Measurements from ENCODE around the gene NEURL3.
"Not testable (repeated sequence)": the region's sequence is repeated elsewhere in the genome, so short reads cannot be mapped to it uniquely, and the experiment has no call there.

NEURL3 gene

GRCh38 chr2:96470109-96470508 is 35.0 kb downstream of the NEURL3 start:
- H3K27ac ChIP-seq (ENCODE audit: low read length), result no peak overlapping the region
- no peak overlapping the region for H3K4me3 ChIP-seq (ENCODE audit: low read length in 2 of 2)
- H3K9ac ChIP-seq (ENCODE audit: low read length in 2 of 2), result no peak overlapping the region
- no peaks in the 10 kb centered on the region for H3K9me3 ChIP-seq (ENCODE audit: control insufficient read depth in 2 of 2, low read length in 2 of 2)
- no peaks in the 10 kb centered on the region for H3K36me3 ChIP-seq (ENCODE audit: control insufficient read depth in 2 of 2, insufficient read depth in 2 of 2, low read length in 2 of 2)
- H3K27me3 ChIP-seq (ENCODE audit: control insufficient read depth in 1 of 2, insufficient read depth in 2 of 2, low read length in 2 of 2), result peaks cover 8 to 12% of the 10 kb centered on the region in 2 donors
- peaks cover 7% of the 10 kb centered on the region for H3K4me1 ChIP-seq (ENCODE audit: control insufficient read depth, insufficient read depth, low read length)

- H3K27me3 ChIP-seq (ENCODE audit: control insufficient read depth in 1 of 2, insufficient read depth in 2 of 2, low read length in 2 of 2), result peaks cover 10 to 12% of the 10 kb centered on the region in 2 donors
- no peak overlapping the region for H3K9ac ChIP-seq (ENCODE audit: low read length in 2 of 2)
- no peaks in the 10 kb centered on the region for H3K36me3 ChIP-seq (ENCODE audit: control insufficient read depth in 2 of 2, insufficient read depth in 2 of 2, low read length in 2 of 2)
- H3K4me1 ChIP-seq (ENCODE audit: control insufficient read depth, insufficient read depth, low read length), result peaks cover 7% of the 10 kb centered on the region
- H3K27ac ChIP-seq (ENCODE audit: low read length), result no peak overlapping the region
- H3K9me3 ChIP-seq (ENCODE audit: control insufficient read depth in 2 of 2, low read length in 2 of 2), result no peaks in the 10 kb centered on the region
- no peak overlapping the region for H3K4me3 ChIP-seq (ENCODE audit: low read length in 2 of 2)
These were observed 36.3 kb downstream of the NEURL3 start for GRCh38 chr2:96468904-96469303.

GRCh38 chr2:96464651-96465050 is 40.5 kb downstream of the NEURL3 start:
- no peaks in the 10 kb centered on the region for H3K9me3 ChIP-seq (ENCODE audit: control insufficient read depth in 2 of 2, low read length in 2 of 2)
- H3K4me3 ChIP-seq (ENCODE audit: low read length in 2 of 2), result no peak overlapping the region
- no peaks in the 10 kb centered on the region for H3K4me1 ChIP-seq (ENCODE audit: control insufficient read depth, insufficient read depth, low read length)
- no peak overlapping the region for H3K9ac ChIP-seq (ENCODE audit: low read length in 2 of 2)
- no peak overlapping the region for H3K27ac ChIP-seq (ENCODE audit: low read length)
- no peaks in the 10 kb centered on the region for H3K36me3 ChIP-seq (ENCODE audit: control insufficient read depth in 2 of 2, insufficient read depth in 2 of 2, low read length in 2 of 2)
- H3K27me3 ChIP-seq (ENCODE audit: control insufficient read depth in 1 of 2, insufficient read depth in 2 of 2, low read length in 2 of 2), result peaks cover 0 to 3% of the 10 kb centered on the region in 2 donors

- H3K27me3 ChIP-seq (ENCODE audit: control insufficient read depth in 1 of 2, insufficient read depth in 2 of 2, low read length in 2 of 2), result peaks cover 0 to 3% of the 10 kb centered on the region in 2 donors
- H3K9ac ChIP-seq (ENCODE audit: low read length in 2 of 2), result no peak overlapping the region
- no peak overlapping the region for H3K4me3 ChIP-seq (ENCODE audit: low read length in 2 of 2)
- H3K36me3 ChIP-seq (ENCODE audit: control insufficient read depth in 2 of 2, insufficient read depth in 2 of 2, low read length in 2 of 2), result no peaks in the 10 kb centered on the region
- H3K9me3 ChIP-seq (ENCODE audit: control insufficient read depth in 2 of 2, low read length in 2 of 2), result no peaks in the 10 kb centered on the region
- no peaks in the 10 kb centered on the region for H3K4me1 ChIP-seq (ENCODE audit: control insufficient read depth, insufficient read depth, low read length)
- no peak overlapping the region for H3K27ac ChIP-seq (ENCODE audit: low read length)
These were observed 41.1 kb downstream of the NEURL3 start for GRCh38 chr2:96464061-96464460.

- Histone ChIP-seq H3K4me3 (ENCODE audit: low read length in 2 of 2) (no peak overlapping the region), H3K9ac (ENCODE audit: low read length in 2 of 2) (no peak overlapping the region), H3K27ac (ENCODE audit: low read length) (no peak overlapping the region), H3K36me3 (ENCODE audit: control insufficient read depth in 2 of 2, insufficient read depth in 2 of 2, low read length in 2 of 2) (no peaks in the 10 kb centered on the region), H3K9me3 (ENCODE audit: control insufficient read depth in 2 of 2, low read length in 2 of 2) (no peaks in the 10 kb centered on the region), H3K27me3 (ENCODE audit: control insufficient read depth in 1 of 2, insufficient read depth in 2 of 2, low read length in 2 of 2) (peaks cover 0 to 3% of the 10 kb centered on the region in 2 donors), H3K4me1 (ENCODE audit: control insufficient read depth, insufficient read depth, low read length) (no peaks in the 10 kb centered on the region)
These were observed 42.0 kb downstream of the NEURL3 start for GRCh38 chr2:96463119-96463518.

- H3K4me3 ChIP-seq (ENCODE audit: low read length in 2 of 2); H3K9ac ChIP-seq (ENCODE audit: low read length in 2 of 2); H3K9me3 ChIP-seq (ENCODE audit: control insufficient read depth in 2 of 2, low read length in 2 of 2): not testable (repeated sequence)
These were observed 43.5 kb downstream of the NEURL3 start for GRCh38 chr2:96461616-96462015.

GRCh38 chr2:96452053-96452452 is 53.1 kb downstream of the NEURL3 start:
- Histone ChIP-seq H3K4me3 (ENCODE audit: low read length in 2 of 2) (no peak overlapping the region), H3K27ac (ENCODE audit: low read length) (no peak overlapping the region), H3K27me3 (ENCODE audit: control insufficient read depth in 1 of 2, insufficient read depth in 2 of 2, low read length in 2 of 2) (peaks cover 0 to 2% of the 10 kb centered on the region in 2 donors), H3K4me1 (ENCODE audit: control insufficient read depth, insufficient read depth, low read length) (no peaks in the 10 kb centered on the region), H3K9ac (ENCODE audit: low read length in 2 of 2) (no peak overlapping the region), H3K9me3 (ENCODE audit: control insufficient read depth in 2 of 2, low read length in 2 of 2) (peaks cover 2 to 5% of the 10 kb centered on the region in 2 donors), H3K36me3 (ENCODE audit: control insufficient read depth in 2 of 2, insufficient read depth in 2 of 2, low read length in 2 of 2) (no peaks in the 10 kb centered on the region)

More at GRCh38 chr2:96461616-96462015, 43.5 kb downstream of the NEURL3 start:
- not testable (repeated sequence) for H3K27ac ChIP-seq (ENCODE audit: low read length); H3K27me3 ChIP-seq (ENCODE audit: control insufficient read depth in 1 of 2, insufficient read depth in 2 of 2, low read length in 2 of 2); H3K36me3 ChIP-seq (ENCODE audit: control insufficient read depth in 2 of 2, insufficient read depth in 2 of 2, low read length in 2 of 2); H3K4me1 ChIP-seq (ENCODE audit: control insufficient read depth, insufficient read depth, low read length)

- Histone ChIP-seq H3K4me1 (ENCODE audit: control insufficient read depth, insufficient read depth, low read length) (no peaks in the 10 kb centered on the region), H3K4me3 (ENCODE audit: low read length in 2 of 2) (no peak overlapping the region), H3K9me3 (ENCODE audit: control insufficient read depth in 2 of 2, low read length in 2 of 2) (peaks cover 2 to 5% of the 10 kb centered on the region in 2 donors), H3K27me3 (ENCODE audit: control insufficient read depth in 1 of 2, insufficient read depth in 2 of 2, low read length in 2 of 2) (peaks cover 0 to 2% of the 10 kb centered on the region in 2 donors), H3K36me3 (ENCODE audit: control insufficient read depth in 2 of 2, insufficient read depth in 2 of 2, low read length in 2 of 2) (no peaks in the 10 kb centered on the region), H3K9ac (ENCODE audit: low read length in 2 of 2) (no peak overlapping the region), H3K27ac (ENCODE audit: low read length) (no peak overlapping the region)
These were observed 55.5 kb downstream of the NEURL3 start for GRCh38 chr2:96449637-96450036.

GRCh38 chr2:96449174-96449573 is 56.0 kb downstream of the NEURL3 start:
- no peak overlapping the region for H3K9ac ChIP-seq (ENCODE audit: low read length in 2 of 2)
- peaks cover 0 to 2% of the 10 kb centered on the region in 2 donors for H3K27me3 ChIP-seq (ENCODE audit: control insufficient read depth in 1 of 2, insufficient read depth in 2 of 2, low read length in 2 of 2)
- H3K36me3 ChIP-seq (ENCODE audit: control insufficient read depth in 2 of 2, insufficient read depth in 2 of 2, low read length in 2 of 2), result no peaks in the 10 kb centered on the region
- no peak overlapping the region for H3K4me3 ChIP-seq (ENCODE audit: low read length in 2 of 2)
- H3K4me1 ChIP-seq (ENCODE audit: control insufficient read depth, insufficient read depth, low read length), result no peaks in the 10 kb centered on the region
- no peak overlapping the region for H3K27ac ChIP-seq (ENCODE audit: low read length)
- H3K9me3 ChIP-seq (ENCODE audit: control insufficient read depth in 2 of 2, low read length in 2 of 2), result peaks cover 2 to 5% of the 10 kb centered on the region in 2 donors

- Histone ChIP-seq H3K36me3 (ENCODE audit: control insufficient read depth in 2 of 2, insufficient read depth in 2 of 2, low read length in 2 of 2) (no peaks in the 10 kb centered on the region), H3K4me1 (ENCODE audit: control insufficient read depth, insufficient read depth, low read length) (no peaks in the 10 kb centered on the region), H3K4me3 (ENCODE audit: low read length in 2 of 2) (no peak overlapping the region), H3K9me3 (ENCODE audit: control insufficient read depth in 2 of 2, low read length in 2 of 2) (peaks cover 2 to 5% of the 10 kb centered on the region in 2 donors), H3K27me3 (ENCODE audit: control insufficient read depth in 1 of 2, insufficient read depth in 2 of 2, low read length in 2 of 2) (no peaks in the 10 kb centered on the region), H3K27ac (ENCODE audit: low read length) (no peak overlapping the region), H3K9ac (ENCODE audit: low read length in 2 of 2) (no peak overlapping the region)
These were observed 57.4 kb downstream of the NEURL3 start for GRCh38 chr2:96447726-96448125.
